Ovary (tissue), 9 donors: Measurements from ENCODE around the gene FRMD1. TPM values are rescaled to one million over a fixed set of nuclear protein-coding genes. Genes with fewer than 3 reads are reported as not detected.
A peak's percentile ranks its signal among the peaks of the same experiment; 100 is the strongest.

ENCODE experiments used
- DNase-seq, 5 donors: peaks; one replicate each; pipeline ENCODE4 v3.0.0-alpha.2; 2019 to 2020
- H3K27ac ChIP-seq, 2 donors: fragments of 200-600 bp; one replicate each; pipeline versions ENCODE4 v1.5.1 to v1.8.0; 2019 to 2022
- H3K27me3 ChIP-seq: fragments of 200-600 bp; one replicate; pipeline ENCODE4 v1.8.0; 2022
- H3K36me3 ChIP-seq: fragments of 200-600 bp; sonication (generic); one replicate; pipeline ENCODE4 v1.5.1; 2019
- H3K4me1 ChIP-seq: one replicate; pipeline ENCODE4 v1.8.1; 2013; ENCODE audit warnings: mild to moderate bottlenecking, moderate library complexity; ENCODE audit not compliant: insufficient read depth
- H3K4me3 ChIP-seq: fragments of 200-600 bp; sonication (generic); one replicate; pipeline ENCODE4 v1.5.1; 2017
- H3K9me3 ChIP-seq, 2 donors: fragments of 200-600 bp in 1 of 2; sonication (generic) in 1 of 2; one replicate each; pipeline versions ENCODE4 v1.5.1 to v1.8.1; 2013 to 2019; ENCODE audit warnings: mild to moderate bottlenecking in 1 of 2, moderate library complexity in 1 of 2
- CTCF ChIP-seq, 3 donors: fragments of 450-650 bp in 2 of 3; fragments of 200-600 bp in 1 of 3; IDR thresholded peaks; one replicate each; pipeline versions ENCODE4 v1.5.1 to v1.8.0; 2016 to 2022; ENCODE audit warnings: antibody characterized with exemption in 3 of 3, mild to moderate bottlenecking in 1 of 3
- EP300 ChIP-seq: sonication (generic); formaldehyde crosslinking; IDR thresholded peaks from one replicate; pipeline ENCODE4 v1.6.1; 2017; ENCODE audit warnings: antibody characterized with exemption
- POLR2A ChIP-seq: fragments of 450-650 bp; IDR thresholded peaks from one replicate; pipeline ENCODE4 v1.6.1; 2017; ENCODE audit warnings: antibody characterized with exemption, mild to moderate bottlenecking, moderate library complexity
- WGBS, 3 donors: extraction: QIAGEN DNeasy Blood & Tissue Kit in 1 of 3; methylation state at CpG; one replicate each; pipeline versions ENCODE4 v1.1.5 to v1.1.7; 2013 to 2017; 5-methylcytosine and 5-hydroxymethylcytosine counted together
- intact Hi-C, 4 donors: fragments of 100-400 bp; cut with DNase I; formaldehyde crosslinking; loops; one replicate each; pipeline versions ENCODE4 v1.11.0 to v1.15.1; 2022 to 2023
- polyA plus RNA-seq, 2 donors: library from polyadenylated mRNA; stranded (reverse); fragments of 200-250 nt in 1 of 2; fragments of 350-450 nt in 1 of 2; fragmentation: Illumina TruSeq in 1 of 2; extraction: RNeasy Lipid Tissue Mini Kit (QIAGEN cat#74804) in 1 of 2; gene quantifications; one replicate each; pipeline ENCODE4 v1.2.3, GENCODE V29; 2013 to 2014
- total RNA-seq, 7 donors: library from RNA; depleted of rRNA in 2 of 7; stranded (reverse); fragments of >200 nt in 2 of 7; fragmentation: NEBNext Ultra II Directional in 3 of 7; extraction: Animal tissue kit (Norgen Biotek cat#: 25700) in 3 of 7; gene quantifications; one replicate each; pipeline versions ENCODE4 v1.1.0 to v1.2.4, GENCODE V29; 2016 to 2023
- donor health status: DM: no; HTN: no; CAD: no; lungs with moderate emphysema.
- donor health status: DM: no; HTN: no; CAD: no.
- donor health status: Bipolar disorder and iron deficiency.
- donor health status: DM: yes; HTN: yes; CAD: no.
- donor health status: DM: no; HTN: no; CAD: no.
- donor health status: DM: yes; HTN: yes; CAD: no.

The FRMD1 gene
- total and polyA plus RNA-seq, 9 donors, result 0.10 to 0.48 (median 0.31) TPM; not detected in 2

GRCh38 chr6:168122521-168122920, 43.5 kb upstream of the FRMD1 start:
- intact Hi-C loops, result no loop called here
- Histone ChIP-seq H3K4me1 (no peaks in the 10 kb centered on the region), H3K4me3 (no peak overlapping the region), H3K36me3 (no peaks in the 10 kb centered on the region), H3K27me3 (no peaks in the 10 kb centered on the region), H3K9me3 (no peaks in the 10 kb centered on the region), H3K27ac (no peak overlapping the region)
- peak in 1 of 5 donors; percentile 13 for DNase-seq
- TF ChIP-seq CTCF (IDR thresholded peaks at IDR 0.05) (no peak), POLR2A (no peak), EP300 (no peak)
- 87 to 90% (median 90%) methylated on average over 9 of the region's 9 CpGs for WGBS, 3 donors

GRCh38 chr6:168122011-168122410, 43.0 kb upstream of the FRMD1 start:
- Histone ChIP-seq H3K9me3 (no peaks in the 10 kb centered on the region), H3K4me3 (no peak overlapping the region), H3K4me1 (no peaks in the 10 kb centered on the region), H3K36me3 (no peaks in the 10 kb centered on the region), H3K27me3 (no peaks in the 10 kb centered on the region), H3K27ac (no peak overlapping the region)
- 90 to 95% (median 94%) methylated on average over 14 of the region's 14 CpGs for WGBS, 3 donors
- peak in 1 of 5 donors; percentile 15 for DNase-seq
- intact Hi-C loops, result no loop called here
- TF ChIP-seq POLR2A (no peak), EP300 (no peak), CTCF (IDR thresholded peaks at IDR 0.05) (no peak)

GRCh38 chr6:168121303-168121665, 42.3 kb upstream of the FRMD1 start:
- Histone ChIP-seq H3K27ac (no peak overlapping the region), H3K4me1 (no peaks in the 10 kb centered on the region), H3K4me3 (no peak overlapping the region), H3K9me3 (no peaks in the 10 kb centered on the region), H3K27me3 (no peaks in the 10 kb centered on the region), H3K36me3 (no peaks in the 10 kb centered on the region)
- no peak for TF ChIP-seq CTCF (IDR thresholded peaks at IDR 0.05)
- no peak for TF ChIP-seq POLR2A
- no peak for TF ChIP-seq EP300
- intact Hi-C loops, result no loop called here
- 91 to 94% (median 93%) methylated on average over 8 of the region's 8 CpGs for WGBS, 3 donors
- peak in 1 of 5 donors; percentile 15 for DNase-seq

- no peaks in the 10 kb centered on the region for H3K36me3 ChIP-seq
- DNase-seq, result peak in 1 of 5 donors; percentile 10
- intact Hi-C loops, result no loop called here
- H3K4me3 ChIP-seq, result no peak overlapping the region
- no peak overlapping the region for H3K27ac ChIP-seq
- no peak for TF ChIP-seq EP300
- TF ChIP-seq POLR2A, result no peak
- no peak for TF ChIP-seq CTCF (IDR thresholded peaks at IDR 0.05)
- H3K4me1 ChIP-seq, result no peaks in the 10 kb centered on the region
- no peaks in the 10 kb centered on the region for H3K9me3 ChIP-seq
- no peaks in the 10 kb centered on the region for H3K27me3 ChIP-seq
- 69 to 79% (median 71%) methylated on average over 15 of the region's 15 CpGs for WGBS, 3 donors
Measured at GRCh38 chr6:168120390-168121302, 41.6 kb upstream of the FRMD1 start.
